ENCODE measurements around the gene FAM13A. TPM values are rescaled to one million over a fixed set of nuclear protein-coding genes. Genes with fewer than 3 reads are reported as not detected.

FAM13A gene
- total RNA-seq, 1 donor from 2014 or later, result 16.9 TPM

DNA sequence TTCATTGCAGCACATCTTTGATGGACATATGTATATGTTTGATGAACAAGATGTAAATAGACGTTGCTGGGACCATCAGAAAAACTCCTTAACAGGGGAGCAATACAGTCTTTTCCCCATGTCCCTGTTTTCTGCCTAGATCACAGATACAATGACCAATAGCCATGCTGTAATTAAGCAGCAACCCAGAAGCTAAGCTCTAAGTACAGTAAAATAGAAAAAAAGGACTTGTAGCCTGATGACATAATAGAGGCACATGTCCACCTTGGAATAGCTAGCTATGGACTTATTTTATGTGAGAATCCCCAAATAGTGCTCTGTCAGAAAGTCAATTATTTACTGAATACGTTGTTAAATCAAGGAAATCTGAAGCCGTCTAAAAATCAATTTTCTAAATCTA is 14.9 kb downstream of the FAM13A start:
- Histone ChIP-seq H3K4me3 (no peak overlapping the region), H3K27ac (replicated peaks) (no peak overlapping the region), H3K9me3 (replicated peaks) (peaks cover 1% of the 10 kb centered on the region), H3K4me1 (no peaks in the 10 kb centered on the region), H3K36me3 (no peaks in the 10 kb centered on the region), H3K27me3 (ENCODE audit: low read depth) (no peaks in the 10 kb centered on the region)
- intact Hi-C loops (cut with micrococcal nuclease), result no loop called here
- DNase-seq, result no peak
- TF ChIP-seq, protein P1, sequence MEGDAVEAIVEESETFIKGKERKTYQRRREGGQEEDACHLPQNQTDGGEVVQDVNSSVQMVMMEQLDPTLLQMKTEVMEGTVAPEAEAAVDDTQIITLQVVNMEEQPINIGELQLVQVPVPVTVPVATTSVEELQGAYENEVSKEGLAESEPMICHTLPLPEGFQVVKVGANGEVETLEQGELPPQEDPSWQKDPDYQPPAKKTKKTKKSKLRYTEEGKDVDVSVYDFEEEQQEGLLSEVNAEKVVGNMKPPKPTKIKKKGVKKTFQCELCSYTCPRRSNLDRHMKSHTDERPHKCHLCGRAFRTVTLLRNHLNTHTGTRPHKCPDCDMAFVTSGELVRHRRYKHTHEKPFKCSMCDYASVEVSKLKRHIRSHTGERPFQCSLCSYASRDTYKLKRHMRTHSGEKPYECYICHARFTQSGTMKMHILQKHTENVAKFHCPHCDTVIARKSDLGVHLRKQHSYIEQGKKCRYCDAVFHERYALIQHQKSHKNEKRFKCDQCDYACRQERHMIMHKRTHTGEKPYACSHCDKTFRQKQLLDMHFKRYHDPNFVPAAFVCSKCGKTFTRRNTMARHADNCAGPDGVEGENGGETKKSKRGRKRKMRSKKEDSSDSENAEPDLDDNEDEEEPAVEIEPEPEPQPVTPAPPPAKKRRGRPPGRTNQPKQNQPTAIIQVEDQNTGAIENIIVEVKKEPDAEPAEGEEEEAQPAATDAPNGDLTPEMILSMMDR (IDR thresholded peaks at IDR 0.05; ENCODE audit: borderline replicate concordance), result no peak

DNA sequence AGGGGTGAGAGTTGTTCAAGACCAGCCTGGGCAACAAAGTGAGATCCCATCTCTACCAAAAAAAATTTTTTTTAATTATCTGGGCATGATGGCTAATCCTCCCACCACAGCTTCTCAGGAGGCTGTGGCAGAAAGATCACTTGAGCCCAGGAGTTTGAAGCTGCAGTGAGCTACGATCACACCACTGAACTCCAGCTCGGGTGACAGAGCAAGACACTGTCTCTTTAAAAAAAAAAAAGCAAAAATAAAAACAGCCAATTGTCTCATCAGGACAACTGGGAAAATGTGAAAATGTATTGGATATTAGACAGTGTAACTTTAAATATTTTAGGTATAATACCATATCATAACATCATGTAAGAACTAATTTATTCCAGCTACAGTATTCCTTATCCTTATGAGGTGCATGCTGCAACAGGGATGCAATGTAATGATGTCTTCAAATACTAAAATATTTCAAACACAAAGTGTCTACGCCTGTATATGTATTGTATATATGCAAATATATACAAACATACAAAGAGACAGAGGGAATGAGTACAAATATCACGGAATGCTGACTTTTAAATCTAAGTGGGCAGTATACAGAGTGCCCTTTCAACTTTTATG is 17.2 kb downstream of the FAM13A start:
- no peak overlapping the region for H3K4me3 ChIP-seq
- intact Hi-C loops (cut with micrococcal nuclease), result no loop called here
- H3K27ac ChIP-seq (replicated peaks), result no peak overlapping the region
- TF ChIP-seq, protein P1 (IDR thresholded peaks at IDR 0.05; ENCODE audit: borderline replicate concordance), result no peak
- H3K9me3 ChIP-seq (replicated peaks), result peaks cover 23% of the 10 kb centered on the region
- H3K36me3 ChIP-seq, result no peaks in the 10 kb centered on the region
- no peaks in the 10 kb centered on the region for H3K27me3 ChIP-seq (ENCODE audit: low read depth)
- H3K4me1 ChIP-seq, result no peaks in the 10 kb centered on the region
- DNase-seq, result no peak

DNA sequence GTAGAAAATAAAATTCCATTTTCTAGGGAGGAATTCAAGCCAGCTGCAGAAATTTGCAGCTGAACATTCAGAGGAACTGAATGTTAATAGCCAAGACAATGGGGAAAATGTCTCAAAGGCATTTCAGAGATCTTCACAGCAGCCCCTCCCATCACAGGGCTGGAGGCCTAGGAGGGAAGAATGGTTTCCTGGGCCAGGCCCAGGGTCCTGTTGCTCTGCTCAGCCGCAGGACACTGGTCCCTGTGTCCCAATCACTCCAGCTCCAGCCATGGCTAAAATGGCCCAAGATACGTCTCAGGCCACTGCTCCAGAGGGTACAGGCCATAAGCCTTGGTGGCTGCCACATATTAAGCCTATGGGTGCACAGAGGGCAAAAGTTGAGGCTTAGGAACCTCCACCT is 20.4 kb downstream of the FAM13A start:
- Histone ChIP-seq H3K27me3 (ENCODE audit: low read depth) (no peaks in the 10 kb centered on the region), H3K36me3 (no peaks in the 10 kb centered on the region), H3K27ac (replicated peaks) (no peak overlapping the region), H3K9me3 (replicated peaks) (peaks cover 27% of the 10 kb centered on the region), H3K4me3 (no peak overlapping the region), H3K4me1 (no peaks in the 10 kb centered on the region)
- TF ChIP-seq, protein P1 (IDR thresholded peaks at IDR 0.05; ENCODE audit: borderline replicate concordance), result no peak
- no peak for DNase-seq
- intact Hi-C loops (cut with micrococcal nuclease), result no loop called here

DNA sequence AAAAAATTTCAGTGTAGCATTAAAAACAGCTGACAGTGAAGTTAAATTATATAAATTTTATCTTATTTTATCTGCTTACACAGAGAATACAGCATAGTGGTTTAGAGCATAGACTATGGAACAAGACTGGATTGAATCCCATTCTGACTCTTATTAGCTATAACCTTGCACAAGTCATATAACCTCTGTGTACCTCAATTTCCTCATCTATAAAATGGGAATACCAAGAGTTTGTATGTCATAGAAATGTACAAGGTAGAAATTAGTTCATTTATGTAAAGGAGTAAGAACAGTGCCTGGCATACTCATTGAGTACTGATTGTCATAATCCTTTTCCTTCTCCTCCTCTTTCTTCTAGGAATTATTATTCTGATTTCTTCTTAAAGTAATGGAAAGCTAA is 25.7 kb downstream of the FAM13A start:
- Histone ChIP-seq H3K4me1 (no peaks in the 10 kb centered on the region), H3K9me3 (replicated peaks) (peaks cover 17% of the 10 kb centered on the region), H3K27ac (replicated peaks) (no peak overlapping the region), H3K36me3 (no peaks in the 10 kb centered on the region), H3K4me3 (no peak overlapping the region), H3K27me3 (ENCODE audit: low read depth) (no peaks in the 10 kb centered on the region)
- intact Hi-C loops (cut with micrococcal nuclease), result no loop called here
- TF ChIP-seq, protein P1 (IDR thresholded peaks at IDR 0.05; ENCODE audit: borderline replicate concordance), result no peak
- no peak for DNase-seq

DNA sequence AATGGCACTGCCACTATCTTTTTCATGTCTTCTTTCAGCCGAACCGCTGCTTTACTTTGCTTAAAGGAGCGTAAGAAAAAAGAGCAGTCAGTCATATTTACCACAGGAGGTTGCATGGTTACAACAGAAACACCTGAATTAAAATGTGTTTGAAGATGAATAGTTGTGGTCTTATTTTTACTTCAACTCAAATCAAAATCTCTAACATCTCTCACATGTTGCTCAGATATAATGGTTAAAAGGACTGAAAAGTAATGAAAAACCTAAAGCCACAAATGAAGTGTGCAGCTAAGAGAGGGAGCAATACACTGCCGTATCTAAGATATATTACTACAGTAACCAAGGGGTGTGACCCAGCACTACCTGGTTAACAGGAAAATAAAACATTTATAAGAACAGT is 27.4 kb downstream of the FAM13A start:
- peaks cover under 1% of the 10 kb centered on the region for H3K9me3 ChIP-seq (replicated peaks)
- H3K36me3 ChIP-seq, result no peaks in the 10 kb centered on the region
- no peaks in the 10 kb centered on the region for H3K4me1 ChIP-seq
- H3K4me3 ChIP-seq, result no peak overlapping the region
- H3K27me3 ChIP-seq (ENCODE audit: low read depth), result no peaks in the 10 kb centered on the region
- DNase-seq, result no peak
- intact Hi-C loops (cut with micrococcal nuclease), result no loop called here
- TF ChIP-seq, protein P1 (IDR thresholded peaks at IDR 0.05; ENCODE audit: borderline replicate concordance), result no peak
- no peak overlapping the region for H3K27ac ChIP-seq (replicated peaks)
